ENCODE measurements around the gene IMPDH1.

DNA sequence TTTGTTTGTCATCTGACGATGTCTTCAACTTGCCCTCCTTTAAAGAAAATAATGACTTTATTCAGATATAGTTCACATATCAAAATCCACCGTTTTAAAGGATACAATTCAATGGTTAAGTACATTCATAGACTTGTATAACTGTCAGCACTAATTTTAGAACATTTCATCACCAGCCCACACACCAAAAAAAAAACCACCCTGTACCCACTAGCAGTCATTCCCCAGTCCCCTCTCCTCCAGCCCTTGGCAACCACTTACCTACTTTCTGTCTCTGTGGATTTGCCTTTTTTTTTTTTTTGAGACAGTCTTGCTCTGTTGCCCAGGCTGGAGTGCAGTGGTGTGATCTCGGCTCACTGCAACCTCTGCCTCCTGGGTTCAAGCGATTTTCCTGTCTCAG is 40.6 kb upstream of the IMPDH1 start:
- TF ChIP-seq, protein P1, sequence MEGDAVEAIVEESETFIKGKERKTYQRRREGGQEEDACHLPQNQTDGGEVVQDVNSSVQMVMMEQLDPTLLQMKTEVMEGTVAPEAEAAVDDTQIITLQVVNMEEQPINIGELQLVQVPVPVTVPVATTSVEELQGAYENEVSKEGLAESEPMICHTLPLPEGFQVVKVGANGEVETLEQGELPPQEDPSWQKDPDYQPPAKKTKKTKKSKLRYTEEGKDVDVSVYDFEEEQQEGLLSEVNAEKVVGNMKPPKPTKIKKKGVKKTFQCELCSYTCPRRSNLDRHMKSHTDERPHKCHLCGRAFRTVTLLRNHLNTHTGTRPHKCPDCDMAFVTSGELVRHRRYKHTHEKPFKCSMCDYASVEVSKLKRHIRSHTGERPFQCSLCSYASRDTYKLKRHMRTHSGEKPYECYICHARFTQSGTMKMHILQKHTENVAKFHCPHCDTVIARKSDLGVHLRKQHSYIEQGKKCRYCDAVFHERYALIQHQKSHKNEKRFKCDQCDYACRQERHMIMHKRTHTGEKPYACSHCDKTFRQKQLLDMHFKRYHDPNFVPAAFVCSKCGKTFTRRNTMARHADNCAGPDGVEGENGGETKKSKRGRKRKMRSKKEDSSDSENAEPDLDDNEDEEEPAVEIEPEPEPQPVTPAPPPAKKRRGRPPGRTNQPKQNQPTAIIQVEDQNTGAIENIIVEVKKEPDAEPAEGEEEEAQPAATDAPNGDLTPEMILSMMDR (conservative IDR thresholded peaks at IDR 0.05; ENCODE audit: low read length), result no peak
- TF ChIP-seq EZH2phosphoT487 (IDR thresholded peaks at IDR 0.05; ENCODE audit: borderline replicate concordance), result no peak

Measured in Loucy (cell line).